Panc1 (cell line): ENCODE measurements around the gene SPDYE2.
"Not testable (repeated sequence)": the region's sequence is repeated elsewhere in the genome, so short reads cannot be mapped to it uniquely, and the experiment has no call there.

ENCODE experiments used
- CTCF ChIP-seq: fragments of 450-650 bp; IDR thresholded peaks from 2 replicates; pipeline ENCODE4 v1.5.1; 2017; ENCODE audit warnings: mild to moderate bottlenecking
- REST ChIP-seq, 2 experiments: IDR thresholded peaks; 2 replicates each; pipeline ENCODE4 v1.6.1; 2011 to 2012; ENCODE audit warnings: low read depth in 2 of 2, control low read depth in 1 of 2, low read length in 1 of 2, mild to moderate bottlenecking in 1 of 2, moderate library complexity in 1 of 2; ENCODE audit not compliant: insufficient read depth in 1 of 2
- TCF7L2 ChIP-seq: IDR thresholded peaks from 2 replicates; pipeline ENCODE4 v1.6.1; 2011; ENCODE audit warnings: mild to moderate bottlenecking, low read depth, low read length, inconsistent platforms

GRCh38 chr7:102604431-102605145, 53.6 kb downstream of the SPDYE2 start:
- TF ChIP-seq TCF7L2; CTCF; REST (IDR thresholded peaks at IDR 0.05; ENCODE audit: insufficient read depth in 1 of 2, low read depth in 2 of 2, low read length in 1 of 2): not testable (repeated sequence)
